ENCODE measurements around the gene FLOT1. TPM values are rescaled to one million over a fixed set of nuclear protein-coding genes. Genes with fewer than 3 reads are reported as not detected.

Gene FLOT1
- total and polyA plus RNA-seq, 2 of the 13 experiments (the other 11 are each of a cell fraction or from before 2014, with no cell fraction given), result 82.3 to 130 TPM

GRCh38 chr6:30678964-30679726 lies 63.3 kb downstream of the FLOT1 start (continued):
- TF ChIP-seq, protein P1, sequence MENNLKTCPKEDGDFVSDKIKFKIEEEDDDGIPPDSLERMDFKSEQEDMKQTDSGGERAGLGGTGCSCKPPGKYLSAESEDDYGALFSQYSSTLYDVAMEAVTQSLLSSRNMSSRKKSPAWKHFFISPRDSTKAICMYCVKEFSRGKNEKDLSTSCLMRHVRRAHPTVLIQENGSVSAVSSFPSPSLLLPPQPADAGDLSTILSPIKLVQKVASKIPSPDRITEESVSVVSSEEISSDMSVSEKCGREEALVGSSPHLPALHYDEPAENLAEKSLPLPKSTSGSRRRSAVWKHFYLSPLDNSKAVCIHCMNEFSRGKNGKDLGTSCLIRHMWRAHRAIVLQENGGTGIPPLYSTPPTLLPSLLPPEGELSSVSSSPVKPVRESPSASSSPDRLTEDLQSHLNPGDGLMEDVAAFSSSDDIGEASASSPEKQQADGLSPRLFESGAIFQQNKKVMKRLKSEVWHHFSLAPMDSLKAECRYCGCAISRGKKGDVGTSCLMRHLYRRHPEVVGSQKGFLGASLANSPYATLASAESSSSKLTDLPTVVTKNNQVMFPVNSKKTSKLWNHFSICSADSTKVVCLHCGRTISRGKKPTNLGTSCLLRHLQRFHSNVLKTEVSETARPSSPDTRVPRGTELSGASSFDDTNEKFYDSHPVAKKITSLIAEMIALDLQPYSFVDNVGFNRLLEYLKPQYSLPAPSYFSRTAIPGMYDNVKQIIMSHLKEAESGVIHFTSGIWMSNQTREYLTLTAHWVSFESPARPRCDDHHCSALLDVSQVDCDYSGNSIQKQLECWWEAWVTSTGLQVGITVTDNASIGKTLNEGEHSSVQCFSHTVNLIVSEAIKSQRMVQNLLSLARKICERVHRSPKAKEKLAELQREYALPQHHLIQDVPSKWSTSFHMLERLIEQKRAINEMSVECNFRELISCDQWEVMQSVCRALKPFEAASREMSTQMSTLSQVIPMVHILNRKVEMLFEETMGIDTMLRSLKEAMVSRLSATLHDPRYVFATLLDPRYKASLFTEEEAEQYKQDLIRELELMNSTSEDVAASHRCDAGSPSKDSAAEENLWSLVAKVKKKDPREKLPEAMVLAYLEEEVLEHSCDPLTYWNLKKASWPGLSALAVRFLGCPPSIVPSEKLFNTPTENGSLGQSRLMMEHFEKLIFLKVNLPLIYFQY (CRISPR knock-in tag; IDR thresholded peaks at IDR 0.05; ENCODE audit: borderline replicate concordance), result peak; percentile 30; the same call in 1 of the 2 replicates
- TF ChIP-seq, protein P2, sequence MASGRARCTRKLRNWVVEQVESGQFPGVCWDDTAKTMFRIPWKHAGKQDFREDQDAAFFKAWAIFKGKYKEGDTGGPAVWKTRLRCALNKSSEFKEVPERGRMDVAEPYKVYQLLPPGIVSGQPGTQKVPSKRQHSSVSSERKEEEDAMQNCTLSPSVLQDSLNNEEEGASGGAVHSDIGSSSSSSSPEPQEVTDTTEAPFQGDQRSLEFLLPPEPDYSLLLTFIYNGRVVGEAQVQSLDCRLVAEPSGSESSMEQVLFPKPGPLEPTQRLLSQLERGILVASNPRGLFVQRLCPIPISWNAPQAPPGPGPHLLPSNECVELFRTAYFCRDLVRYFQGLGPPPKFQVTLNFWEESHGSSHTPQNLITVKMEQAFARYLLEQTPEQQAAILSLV (CRISPR knock-in tag; IDR thresholded peaks at IDR 0.05; ENCODE audit: borderline replicate concordance), result peak; percentile 59; the same call in 1 of the 2 replicates
- TF ChIP-seq ZNF530 (CRISPR knock-in tag; IDR thresholded peaks at IDR 0.05; ENCODE audit: low read depth) (no peak), TARDBP (CRISPR knock-in tag; IDR thresholded peaks at IDR 0.05) (peak; percentile 89), TAF1 (CRISPR knock-in tag; IDR thresholded peaks at IDR 0.05) (no peak), ZNF367 (CRISPR knock-in tag; IDR thresholded peaks at IDR 0.05; ENCODE audit: borderline replicate concordance) (no peak), ZNF639 (CRISPR knock-in tag; conservative IDR thresholded peaks at IDR 0.05) (peak; percentile 45), ZNF3 (CRISPR knock-in tag; IDR thresholded peaks at IDR 0.05) (0 out of 2 replicates have a peak, but pooled peaks have one; percentile 17), NBN (conservative IDR thresholded peaks at IDR 0.05) (no peak), YEATS2 (CRISPR knock-in tag; IDR thresholded peaks at IDR 0.05; ENCODE audit: borderline replicate concordance) (peak; percentile 69; the same call in 1 of the 2 replicates), STAG1 (CRISPR knock-in tag; IDR thresholded peaks at IDR 0.05) (peak; percentile 99), ZNF850 (CRISPR knock-in tag; conservative IDR thresholded peaks at IDR 0.05) (no peak), AFF4 (CRISPR knock-in tag; IDR thresholded peaks at IDR 0.05) (no peak), ZNF891 (CRISPR knock-in tag; IDR thresholded peaks at IDR 0.05) (peak; percentile 89; the same call in 1 of the 2 replicates), SP140L (CRISPR knock-in tag; IDR thresholded peaks at IDR 0.05; ENCODE audit: borderline replicate concordance) (no peak)
- TF ChIP-seq, protein P3, sequence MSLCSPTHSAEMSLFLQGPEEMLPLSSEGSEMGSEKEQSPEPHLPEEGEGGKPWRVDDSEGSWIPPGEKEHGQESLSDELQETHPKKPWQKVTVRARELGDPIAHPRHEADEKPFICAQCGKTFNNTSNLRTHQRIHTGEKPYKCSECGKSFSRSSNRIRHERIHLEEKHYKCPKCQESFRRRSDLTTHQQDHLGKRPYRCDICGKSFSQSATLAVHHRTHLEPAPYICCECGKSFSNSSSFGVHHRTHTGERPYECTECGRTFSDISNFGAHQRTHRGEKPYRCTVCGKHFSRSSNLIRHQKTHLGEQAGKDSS (CRISPR knock-in tag; IDR thresholded peaks at IDR 0.05; ENCODE audit: borderline replicate concordance, low read depth), result peak; percentile 43; the same call in 1 of the 2 replicates
- TF ChIP-seq, protein P4, sequence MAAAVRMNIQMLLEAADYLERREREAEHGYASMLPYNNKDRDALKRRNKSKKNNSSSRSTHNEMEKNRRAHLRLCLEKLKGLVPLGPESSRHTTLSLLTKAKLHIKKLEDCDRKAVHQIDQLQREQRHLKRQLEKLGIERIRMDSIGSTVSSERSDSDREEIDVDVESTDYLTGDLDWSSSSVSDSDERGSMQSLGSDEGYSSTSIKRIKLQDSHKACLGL (CRISPR knock-in tag; IDR thresholded peaks at IDR 0.05), result no peak
